ENCODE measurements around the gene CHP1. TPM values are rescaled to one million over a fixed set of nuclear protein-coding genes. Genes with fewer than 3 reads are reported as not detected.

Gene CHP1
- total and polyA plus RNA-seq, 2 of the 8 experiments (the other 6 are each of a cell fraction or from before 2014, with no cell fraction given), result 45.2 to 89.0 TPM

- TF ChIP-seq GTF2F1 (IDR thresholded peaks at IDR 0.05; ENCODE audit: borderline replicate concordance, low read depth, low read length), result no peak
Observed at GRCh38 chr15:41276831-41277230, 45.8 kb downstream of the CHP1 start (continued).
